ENCODE measurements around the gene HIVEP1. TPM values are rescaled to one million over a fixed set of nuclear protein-coding genes. Genes with fewer than 3 reads are reported as not detected.

The HIVEP1 gene
- polyA plus RNA-seq, 3 donors, result 1.7 to 8.7 (median 2.7) TPM

- H2AFZ ChIP-seq (ENCODE audit: insufficient read depth, low read depth, low read length, poor library complexity, severe bottlenecking), result no peak overlapping the region
- intact Hi-C loops (cut with micrococcal nuclease), result loop anchor here (5.0 kb wide), 1 partner anchor 34 kb away; the partner anchor contains the start of gene HIVEP1 (in 2 of the 2)
Observed at GRCh38 chr6:11978169-11978987, 33.7 kb upstream of the HIVEP1 start.

GRCh38 chr6:11979866-11980265 lies 32.2 kb upstream of the HIVEP1 start:
- no peak overlapping the region for H3K4me3 ChIP-seq (replicated peaks in 1 of 3; ENCODE audit: low read depth in 2 of 3, low read length in 3 of 3)
- Mint-ChIP-seq H3K36me3 (no peaks in the 10 kb centered on the region), H3K4me3 (no peak overlapping the region), H3K9me3 (peaks cover 0 to 5% (median 1%) of the 10 kb centered on the region in 7 donors), H3K4me1 (peaks cover 20% of the 10 kb centered on the region), H3K27ac (peak overlapping the region in 1 of 7 donors; percentile 57), H3K27me3 (ENCODE audit: low read depth in 3 of 3) (peaks cover 0 to 5% (median 3%) of the 10 kb centered on the region in 3 donors)
- intact Hi-C loops (cut with micrococcal nuclease), result loop anchor here (5.0 kb wide), 1 partner anchor 32 kb away; the partner anchor contains the start of gene HIVEP1 (in 2 of the 2)
- peaks cover 15 to 17% of the 10 kb centered on the region in 2 donors for H3K4me1 ChIP-seq (ENCODE audit: control insufficient read depth in 1 of 2, insufficient read depth in 2 of 2, low read length in 2 of 2)
- no peaks in the 10 kb centered on the region for H4K20me1 ChIP-seq (ENCODE audit: insufficient read depth, low read length)
- no peak for DNase-seq
- no peaks in the 10 kb centered on the region for H3K79me2 ChIP-seq (ENCODE audit: insufficient read depth, low read length)
- no peak overlapping the region for H3K4me2 ChIP-seq (replicated peaks; ENCODE audit: extremely low read depth, low read length, poor library complexity, severe bottlenecking)
- no peak overlapping the region for H3K9ac ChIP-seq (ENCODE audit: insufficient read depth, low read length, poor library complexity, severe bottlenecking)
- WGBS (ENCODE audit: insufficient coverage), result 100% methylated on average over 2 of the region's 6 CpGs
- TF ChIP-seq CTCF (IDR thresholded peaks at IDR 0.05), result no peak
- no peak overlapping the region for H2AFZ ChIP-seq (ENCODE audit: insufficient read depth, low read depth, low read length, poor library complexity, severe bottlenecking)
- no peaks in the 10 kb centered on the region for H3K36me3 ChIP-seq (replicated peaks in 1 of 2; ENCODE audit: control insufficient read depth in 1 of 2, insufficient read depth in 2 of 2, low read length in 2 of 2)
- H3K9me3 ChIP-seq (replicated peaks in 1 of 2; ENCODE audit: control insufficient read depth in 1 of 2, insufficient read depth in 1 of 2, low read length in 2 of 2), result no peaks in the 10 kb centered on the region
- no peaks in the 10 kb centered on the region for H3K27me3 ChIP-seq (ENCODE audit: control insufficient read depth in 2 of 2, insufficient read depth in 2 of 2, low read length in 2 of 2)
- no peak overlapping the region for H3K27ac ChIP-seq (ENCODE audit: low read depth in 1 of 2, low read length in 2 of 2)

More at GRCh38 chr6:11978169-11978987, 33.7 kb upstream of the HIVEP1 start:
- Mint-ChIP-seq H3K4me1 (peaks cover 21% of the 10 kb centered on the region), H3K4me3 (no peak overlapping the region), H3K9me3 (peaks cover 0 to 5% (median 1%) of the 10 kb centered on the region in 7 donors), H3K27me3 (ENCODE audit: low read depth in 3 of 3) (peaks cover 0 to 5% (median 3%) of the 10 kb centered on the region in 3 donors), H3K36me3 (no peaks in the 10 kb centered on the region), H3K27ac (peak overlapping the region in 1 of 7 donors; percentile 58)
- no peaks in the 10 kb centered on the region for H4K20me1 ChIP-seq (ENCODE audit: insufficient read depth, low read length)
- no peak overlapping the region for H3K9ac ChIP-seq (ENCODE audit: insufficient read depth, low read length, poor library complexity, severe bottlenecking)
- H3K27ac ChIP-seq (ENCODE audit: low read depth in 1 of 2, low read length in 2 of 2), result no peak overlapping the region
- peaks cover 15 to 17% of the 10 kb centered on the region in 2 donors for H3K4me1 ChIP-seq (ENCODE audit: control insufficient read depth in 1 of 2, insufficient read depth in 2 of 2, low read length in 2 of 2)
- H3K9me3 ChIP-seq (replicated peaks in 1 of 2; ENCODE audit: control insufficient read depth in 1 of 2, insufficient read depth in 1 of 2, low read length in 2 of 2), result no peaks in the 10 kb centered on the region
- H3K79me2 ChIP-seq (ENCODE audit: insufficient read depth, low read length), result no peaks in the 10 kb centered on the region
- H3K36me3 ChIP-seq (replicated peaks in 1 of 2; ENCODE audit: control insufficient read depth in 1 of 2, insufficient read depth in 2 of 2, low read length in 2 of 2), result no peaks in the 10 kb centered on the region
- WGBS (ENCODE audit: insufficient coverage), result no CpG with 5 or more reads among the region's 1 CpG
- no peak overlapping the region for H3K4me3 ChIP-seq (replicated peaks in 1 of 3; ENCODE audit: low read depth in 2 of 3, low read length in 3 of 3)
- no peak overlapping the region for H3K4me2 ChIP-seq (replicated peaks; ENCODE audit: extremely low read depth, low read length, poor library complexity, severe bottlenecking)
- no peaks in the 10 kb centered on the region for H3K27me3 ChIP-seq (ENCODE audit: control insufficient read depth in 2 of 2, insufficient read depth in 2 of 2, low read length in 2 of 2)
- no peak for TF ChIP-seq CTCF (IDR thresholded peaks at IDR 0.05)
- DNase-seq, result no peak
